Neural progenitor cell (in vitro differentiated cells): Measurements from ENCODE around the gene NCKIPSD. TPM values are rescaled to one million over a fixed set of nuclear protein-coding genes. Genes with fewer than 3 reads are reported as not detected.

Experiments used
- DNase-seq: peaks from one replicate; pipeline ENCODE4 v3.0.0-alpha.2; 2016; ENCODE audit warnings: low spot score
- H2AFZ ChIP-seq: fragments of 200-600 bp; sonication (generic); replicated peaks from 2 replicates; pipeline ENCODE4 v1.6.1; 2016; ENCODE audit warnings: antibody characterized with exemption
- H3F3A ChIP-seq: fragments of 200-600 bp; sonication (generic); 2 replicates; pipeline ENCODE4 v1.6.1; 2016; ENCODE audit warnings: antibody characterized with exemption, low read depth
- H3K27ac ChIP-seq: fragments of 200-600 bp; sonication (generic); 2 replicates; pipeline ENCODE4 v1.5.1; 2016; ENCODE audit warnings: mild to moderate bottlenecking
- H3K27me3 ChIP-seq: fragments of 200-600 bp; sonication (generic); 2 replicates; pipeline ENCODE4 v1.6.1; 2016; ENCODE audit warnings: mild to moderate bottlenecking, moderate library complexity
- H3K36me3 ChIP-seq: fragments of 200-600 bp; sonication (generic); 2 replicates; pipeline ENCODE4 v1.5.1; 2016
- H3K4me1 ChIP-seq: fragments of 200-600 bp; sonication (generic); 2 replicates; pipeline ENCODE4 v1.6.1; 2016; ENCODE audit warnings: mixed run types
- H3K4me2 ChIP-seq: fragments of 200-600 bp; sonication (generic); 2 replicates; pipeline ENCODE4 v1.6.1; 2016
- H3K4me3 ChIP-seq: fragments of 200-600 bp; sonication (generic); 2 replicates; pipeline ENCODE4 v1.5.1; 2016
- H3K79me2 ChIP-seq: fragments of 200-600 bp; sonication (generic); 2 replicates; pipeline ENCODE4 v1.6.1; 2016; ENCODE audit warnings: low read depth
- H3K9ac ChIP-seq: fragments of 200-600 bp; sonication (generic); 2 replicates; pipeline ENCODE4 v1.6.1; 2016
- H3K9me3 ChIP-seq: fragments of 200-600 bp; sonication (generic); 2 replicates; pipeline ENCODE4 v1.5.1; 2016; ENCODE audit warnings: low read depth
- H4K20me1 ChIP-seq: fragments of 200-600 bp; sonication (generic); 2 replicates; pipeline ENCODE4 v1.6.1; 2016; ENCODE audit warnings: low read depth
- H3K27ac Mint-ChIP-seq: 3 replicates; pipeline ENCODE4 v1.8.0; 2021; ENCODE audit warnings: mixed read lengths
- H3K27me3 Mint-ChIP-seq: 2 replicates; pipeline ENCODE4 v1.8.0; 2022; ENCODE audit warnings: low read depth, mild to moderate bottlenecking, inconsistent platforms, moderate library complexity, mixed read lengths; ENCODE audit not compliant: insufficient read depth
- H3K36me3 Mint-ChIP-seq: 3 replicates; pipeline ENCODE4 v1.8.0; 2021; ENCODE audit warnings: mixed read lengths
- H3K4me1 Mint-ChIP-seq: 3 replicates; pipeline ENCODE4 v1.8.0; 2021; ENCODE audit warnings: mixed read lengths
- H3K4me3 Mint-ChIP-seq: 3 replicates; pipeline ENCODE4 v1.8.0; 2021; ENCODE audit warnings: mild to moderate bottlenecking, moderate library complexity, mixed read lengths
- H3K9me3 Mint-ChIP-seq: 3 replicates; pipeline ENCODE4 v1.8.0; 2020; ENCODE audit warnings: mixed read lengths
- EZH2 ChIP-seq: fragments of 200-600 bp; sonication (generic); IDR thresholded peaks from 2 replicates; pipeline ENCODE4 v1.6.1; 2017; ENCODE audit warnings: antibody characterized with exemption, mild to moderate bottlenecking, moderate library complexity
- EZH2phosphoT487 ChIP-seq: fragments of 200-600 bp; sonication (generic); IDR thresholded peaks from 2 replicates; pipeline ENCODE4 v1.6.1; 2017; ENCODE audit warnings: antibody characterized with exemption
- total RNA-seq: library from RNA; depleted of rRNA; stranded (reverse); fragments of >200 nt; gene quantifications from 2 replicates; pipeline ENCODE4 v1.2.3, GENCODE V29; 2015; ENCODE audit warnings: low replicate concordance
- TF ChIP-seq, protein P1 (sequence below): fragments of 200-600 bp; sonication (generic); IDR thresholded peaks from 2 replicates; pipeline ENCODE4 v1.5.1; 2017; ENCODE audit warnings: antibody characterized with exemption, mild to moderate bottlenecking

Gene NCKIPSD
- total RNA-seq, 1 donor from 2014 or later, result 32.8 TPM

DNA sequence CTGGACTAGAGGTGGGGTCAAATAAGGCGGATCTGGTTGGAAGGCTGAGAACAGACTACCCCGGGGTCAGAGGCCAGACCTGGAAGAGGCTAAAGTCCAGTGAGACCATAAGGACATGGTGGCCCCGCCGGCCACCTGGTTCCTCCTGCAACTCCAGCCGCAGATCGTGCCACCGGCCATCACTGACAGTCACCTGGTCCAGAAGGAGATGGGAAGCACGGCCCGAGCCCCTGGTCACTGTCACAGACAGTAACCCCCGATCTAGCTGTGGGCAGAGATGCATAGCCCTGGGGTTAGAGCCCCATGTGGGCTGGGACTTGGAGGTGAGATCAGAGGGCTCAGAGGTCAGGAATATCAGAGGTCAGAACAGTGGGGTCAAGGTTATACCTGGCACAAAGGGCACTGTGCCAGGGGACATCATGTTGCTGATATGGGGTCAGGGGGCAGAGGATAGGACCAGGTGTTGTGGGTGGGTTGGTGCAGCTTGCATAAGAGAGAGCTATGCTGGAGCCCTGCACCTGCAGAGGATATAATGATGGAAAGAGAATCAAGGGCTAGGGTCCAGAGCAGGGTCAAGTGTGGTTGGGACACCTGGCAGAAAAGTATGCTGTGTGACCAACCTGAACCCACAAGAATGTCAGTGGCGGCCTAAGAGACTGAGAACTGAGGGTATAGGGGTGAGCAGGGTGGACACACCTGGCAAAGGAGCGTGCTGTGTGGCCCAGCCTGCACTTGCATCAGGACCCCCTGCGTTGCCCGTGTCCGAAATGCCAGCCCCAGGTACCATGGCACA is 32.6 kb downstream of the NCKIPSD start:
- peaks cover 8% of the 10 kb centered on the region for H3K27me3 ChIP-seq
- H3K79me2 ChIP-seq, result no peaks in the 10 kb centered on the region
- H3F3A ChIP-seq, result peaks cover 24% of the 10 kb centered on the region
- H3K27ac ChIP-seq, result no peak overlapping the region
- DNase-seq, result no peak
- H3K9me3 Mint-ChIP-seq, result no peaks in the 10 kb centered on the region
- H3K4me2 ChIP-seq, result no peak overlapping the region
- H3K9me3 ChIP-seq, result no peaks in the 10 kb centered on the region
- peaks cover 12% of the 10 kb centered on the region for H3K27me3 Mint-ChIP-seq
- no peak for TF ChIP-seq EZH2
- TF ChIP-seq, protein P1, sequence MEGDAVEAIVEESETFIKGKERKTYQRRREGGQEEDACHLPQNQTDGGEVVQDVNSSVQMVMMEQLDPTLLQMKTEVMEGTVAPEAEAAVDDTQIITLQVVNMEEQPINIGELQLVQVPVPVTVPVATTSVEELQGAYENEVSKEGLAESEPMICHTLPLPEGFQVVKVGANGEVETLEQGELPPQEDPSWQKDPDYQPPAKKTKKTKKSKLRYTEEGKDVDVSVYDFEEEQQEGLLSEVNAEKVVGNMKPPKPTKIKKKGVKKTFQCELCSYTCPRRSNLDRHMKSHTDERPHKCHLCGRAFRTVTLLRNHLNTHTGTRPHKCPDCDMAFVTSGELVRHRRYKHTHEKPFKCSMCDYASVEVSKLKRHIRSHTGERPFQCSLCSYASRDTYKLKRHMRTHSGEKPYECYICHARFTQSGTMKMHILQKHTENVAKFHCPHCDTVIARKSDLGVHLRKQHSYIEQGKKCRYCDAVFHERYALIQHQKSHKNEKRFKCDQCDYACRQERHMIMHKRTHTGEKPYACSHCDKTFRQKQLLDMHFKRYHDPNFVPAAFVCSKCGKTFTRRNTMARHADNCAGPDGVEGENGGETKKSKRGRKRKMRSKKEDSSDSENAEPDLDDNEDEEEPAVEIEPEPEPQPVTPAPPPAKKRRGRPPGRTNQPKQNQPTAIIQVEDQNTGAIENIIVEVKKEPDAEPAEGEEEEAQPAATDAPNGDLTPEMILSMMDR, result no peak
- no peak for TF ChIP-seq EZH2phosphoT487
- no peak overlapping the region for H2AFZ ChIP-seq
- no peak overlapping the region for H3K27ac Mint-ChIP-seq
- H4K20me1 ChIP-seq, result peaks cover 25% of the 10 kb centered on the region
- no peaks in the 10 kb centered on the region for H3K36me3 ChIP-seq
- peaks cover 14% of the 10 kb centered on the region for H3K4me1 Mint-ChIP-seq
- H3K4me3 Mint-ChIP-seq, result no peak overlapping the region
- no peak overlapping the region for H3K9ac ChIP-seq
- H3K4me3 ChIP-seq, result no peak overlapping the region
- peaks cover 28% of the 10 kb centered on the region for H3K36me3 Mint-ChIP-seq
- peaks cover 10% of the 10 kb centered on the region for H3K4me1 ChIP-seq

DNA sequence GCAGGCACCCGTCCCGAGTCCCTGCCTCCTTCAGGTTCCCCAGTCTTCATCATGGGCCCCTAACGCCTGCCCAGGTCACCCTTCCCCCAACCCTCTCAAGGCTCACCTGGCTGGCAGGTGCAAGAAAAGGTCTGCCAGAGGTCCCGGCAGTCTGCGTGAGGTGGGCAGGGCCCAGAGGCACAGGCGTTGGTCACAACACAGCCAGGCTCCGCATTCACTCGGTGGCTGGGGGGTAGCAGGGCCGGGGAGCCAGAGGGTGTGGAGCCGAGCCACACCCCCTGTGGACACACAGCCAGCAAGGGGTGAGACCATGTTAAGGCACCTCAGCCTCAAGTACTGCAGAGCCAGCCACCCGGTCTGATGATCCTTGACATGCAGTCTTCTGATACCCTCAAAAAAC is 33.9 kb downstream of the NCKIPSD start:
- Histone ChIP-seq H3K9me3 (no peaks in the 10 kb centered on the region), H3K36me3 (no peaks in the 10 kb centered on the region), H3K4me1 (peaks cover 9% of the 10 kb centered on the region), H2AFZ (no peak overlapping the region), H3K27ac (no peak overlapping the region), H3F3A (peaks cover 18% of the 10 kb centered on the region), H3K27me3 (peaks cover 8% of the 10 kb centered on the region), H3K9ac (no peak overlapping the region), H3K4me2 (no peak overlapping the region), H3K79me2 (no peaks in the 10 kb centered on the region), H4K20me1 (peaks cover 18% of the 10 kb centered on the region), H3K4me3 (no peak overlapping the region)
- Mint-ChIP-seq H3K27ac (no peak overlapping the region), H3K4me1 (peaks cover 14% of the 10 kb centered on the region), H3K4me3 (no peak overlapping the region), H3K27me3 (peaks cover 7% of the 10 kb centered on the region), H3K9me3 (no peaks in the 10 kb centered on the region), H3K36me3 (peaks cover 22% of the 10 kb centered on the region)
- TF ChIP-seq, protein P1, result no peak
- no peak for TF ChIP-seq EZH2phosphoT487
- TF ChIP-seq EZH2, result no peak
- no peak for DNase-seq

DNA sequence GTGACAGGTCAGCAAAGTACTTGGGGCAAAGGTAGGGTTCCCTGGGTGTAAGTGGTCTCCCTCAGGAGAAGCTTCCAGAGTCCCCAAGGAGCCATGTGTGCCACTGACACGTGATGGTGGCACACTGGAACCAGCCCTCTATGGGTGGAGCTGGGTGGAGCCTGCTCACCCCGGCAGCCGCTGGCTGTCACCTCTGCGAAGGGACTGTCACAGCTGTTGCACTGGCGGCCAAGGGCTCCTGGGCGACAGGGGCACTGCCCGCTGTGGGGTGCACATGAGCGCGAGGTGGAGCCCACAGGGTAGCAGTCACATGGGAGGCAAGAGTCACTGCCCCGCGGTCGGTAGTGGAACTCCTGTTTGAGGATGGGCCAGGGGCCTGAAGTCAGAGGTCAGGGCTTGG is 35.0 kb downstream of the NCKIPSD start:
- Histone ChIP-seq H3K4me2 (no peak overlapping the region), H3K4me3 (no peak overlapping the region), H3K9ac (no peak overlapping the region), H3K27ac (no peak overlapping the region), H3K36me3 (no peaks in the 10 kb centered on the region), H3K9me3 (no peaks in the 10 kb centered on the region), H4K20me1 (peaks cover 16% of the 10 kb centered on the region), H3K27me3 (peaks cover 8% of the 10 kb centered on the region), H2AFZ (no peak overlapping the region), H3F3A (peaks cover 7% of the 10 kb centered on the region), H3K4me1 (peaks cover 5% of the 10 kb centered on the region), H3K79me2 (no peaks in the 10 kb centered on the region)
- Mint-ChIP-seq H3K9me3 (no peaks in the 10 kb centered on the region), H3K27ac (no peak overlapping the region), H3K27me3 (peaks cover 7% of the 10 kb centered on the region), H3K4me1 (peaks cover 14% of the 10 kb centered on the region), H3K36me3 (peaks cover 22% of the 10 kb centered on the region), H3K4me3 (peak overlapping the region; percentile 66)
- TF ChIP-seq EZH2 (no peak), EZH2phosphoT487 (no peak)
- TF ChIP-seq, protein P1, result no peak
- DNase-seq, result no peak
